ENCODE measurements around the gene SV2B.

SV2B gene

DNA sequence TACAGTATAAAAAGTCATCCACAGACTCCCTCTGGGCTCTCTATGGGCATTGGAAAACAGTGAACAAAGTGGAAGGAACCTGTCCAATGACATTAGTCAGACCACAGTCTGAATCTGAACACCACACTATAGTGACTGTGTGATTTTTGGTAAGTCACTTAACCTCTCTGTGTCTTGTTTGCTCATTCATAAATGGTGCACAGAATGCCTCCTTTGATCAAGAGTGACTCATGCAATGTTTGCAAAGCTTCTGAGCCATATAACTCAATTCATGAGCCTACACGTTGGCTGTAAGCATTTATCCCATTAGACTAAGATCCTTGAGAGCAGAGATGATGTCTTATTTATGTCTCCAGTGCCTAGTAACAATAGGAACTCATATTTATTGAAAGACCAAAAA lies 46.7 kb downstream of the SV2B start:
- DNase-seq (ENCODE audit: insufficient read length, low spot score) (no peak), FAIRE-seq (no peak)
- TF ChIP-seq, protein P1, sequence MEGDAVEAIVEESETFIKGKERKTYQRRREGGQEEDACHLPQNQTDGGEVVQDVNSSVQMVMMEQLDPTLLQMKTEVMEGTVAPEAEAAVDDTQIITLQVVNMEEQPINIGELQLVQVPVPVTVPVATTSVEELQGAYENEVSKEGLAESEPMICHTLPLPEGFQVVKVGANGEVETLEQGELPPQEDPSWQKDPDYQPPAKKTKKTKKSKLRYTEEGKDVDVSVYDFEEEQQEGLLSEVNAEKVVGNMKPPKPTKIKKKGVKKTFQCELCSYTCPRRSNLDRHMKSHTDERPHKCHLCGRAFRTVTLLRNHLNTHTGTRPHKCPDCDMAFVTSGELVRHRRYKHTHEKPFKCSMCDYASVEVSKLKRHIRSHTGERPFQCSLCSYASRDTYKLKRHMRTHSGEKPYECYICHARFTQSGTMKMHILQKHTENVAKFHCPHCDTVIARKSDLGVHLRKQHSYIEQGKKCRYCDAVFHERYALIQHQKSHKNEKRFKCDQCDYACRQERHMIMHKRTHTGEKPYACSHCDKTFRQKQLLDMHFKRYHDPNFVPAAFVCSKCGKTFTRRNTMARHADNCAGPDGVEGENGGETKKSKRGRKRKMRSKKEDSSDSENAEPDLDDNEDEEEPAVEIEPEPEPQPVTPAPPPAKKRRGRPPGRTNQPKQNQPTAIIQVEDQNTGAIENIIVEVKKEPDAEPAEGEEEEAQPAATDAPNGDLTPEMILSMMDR (IDR thresholded peaks at IDR 0.05; ENCODE audit: insufficient read depth, missing control alignments), result no peak

- FAIRE-seq, result no peak
- TF ChIP-seq, protein P1 (IDR thresholded peaks at IDR 0.05; ENCODE audit: insufficient read depth, missing control alignments), result no peak
These were observed 48.2 kb downstream of the SV2B start for GRCh38 chr15:91148243-91148642.

GRCh38 chr15:91150502-91151160 lies 50.6 kb downstream of the SV2B start:
- FAIRE-seq (no peak), DNase-seq (ENCODE audit: insufficient read length, low spot score) (no peak)
- TF ChIP-seq, protein P1 (IDR thresholded peaks at IDR 0.05; ENCODE audit: insufficient read depth, missing control alignments), result no peak

More at GRCh38 chr15:91148243-91148642, 48.2 kb downstream of the SV2B start:
- DNase-seq (ENCODE audit: insufficient read length, low spot score), result no peak

- FAIRE-seq (no peak), DNase-seq (ENCODE audit: insufficient read length, low spot score) (no peak)
- TF ChIP-seq, protein P1 (IDR thresholded peaks at IDR 0.05; ENCODE audit: insufficient read depth, missing control alignments), result no peak
These were observed 51.9 kb downstream of the SV2B start for GRCh38 chr15:91151781-91152563.

- FAIRE-seq, result peak; percentile 46
- no peak for DNase-seq (ENCODE audit: insufficient read length, low spot score)
- TF ChIP-seq, protein P1 (IDR thresholded peaks at IDR 0.05; ENCODE audit: insufficient read depth, missing control alignments), result no peak
These were observed 53.0 kb downstream of the SV2B start for GRCh38 chr15:91152896-91153581.

- TF ChIP-seq, protein P1 (IDR thresholded peaks at IDR 0.05; ENCODE audit: insufficient read depth, missing control alignments), result no peak
- no peak for DNase-seq (ENCODE audit: insufficient read length, low spot score)
- no peak for FAIRE-seq
These were observed 53.9 kb downstream of the SV2B start for GRCh38 chr15:91153954-91154353.
